Measurements from ENCODE around the gene ZNF195.
"Not testable (repeated sequence)": the region's sequence is repeated elsewhere in the genome, so short reads cannot be mapped to it uniquely, and the experiment has no call there.

The ZNF195 gene

GRCh38 chr11:3324724-3325123 lies 54.2 kb downstream of the ZNF195 start:
- not testable (repeated sequence) for H3K4me1 ChIP-seq (ENCODE audit: control insufficient read depth in 1 of 2, insufficient read depth in 1 of 2, low read depth in 1 of 2, low read length in 1 of 2); H3K36me3 ChIP-seq

More at GRCh38 chr11:3324724-3325123, 54.2 kb downstream of the ZNF195 start:
- H3K4me3 ChIP-seq (ENCODE audit: low read depth in 1 of 2, low read length in 1 of 2); H3K27me3 ChIP-seq; H3K27ac ChIP-seq; H3K9me3 ChIP-seq: not testable (repeated sequence)
